Heart right ventricle (tissue), 16 donors: ENCODE results near the gene FAM131B. TPM values are rescaled to one million over a fixed set of nuclear protein-coding genes. Genes with fewer than 3 reads are reported as not detected.
"Not testable (repeated sequence)": the region's sequence is repeated elsewhere in the genome, so short reads cannot be mapped to it uniquely, and the experiment has no call there.

Source experiments
- ATAC-seq, 8 donors: fragments of 200-7000 bp; cut with Tn5 transposase; one replicate each; pipeline ENCODE4 v1.9.1; 2020; ENCODE audit warnings: mild to moderate bottlenecking in 8 of 8, moderate library complexity in 8 of 8, moderate number of reproducible peaks in 1 of 8
- DNase-seq, 2 donors: peaks; one replicate each; pipeline ENCODE4 v3.0.0-alpha.2; 2020
- H3K27ac ChIP-seq, 10 donors: fragments of 200-600 bp; sonication (generic) in 2 of 10; one replicate each; pipeline versions ENCODE4 v1.5.0 to v1.8.0; 2020 to 2022; ENCODE audit warnings: mild to moderate bottlenecking in 3 of 10
- H3K27me3 ChIP-seq, 7 donors: fragments of 200-600 bp; one replicate each; pipeline ENCODE4 v1.8.0; 2021 to 2022; ENCODE audit warnings: mild to moderate bottlenecking in 2 of 7
- H3K36me3 ChIP-seq, 9 donors: fragments of 200-600 bp; sonication (generic) in 1 of 9; one replicate each; pipeline versions ENCODE4 v1.5.0 to v1.8.0; 2020 to 2022; ENCODE audit warnings: mild to moderate bottlenecking in 2 of 9
- H3K4me1 ChIP-seq, 9 donors: fragments of 200-600 bp; sonication (generic) in 1 of 9; one replicate each; pipeline versions ENCODE4 v1.5.0 to v1.8.0; 2020 to 2022; ENCODE audit warnings: mild to moderate bottlenecking in 4 of 9
- H3K4me3 ChIP-seq, 10 donors: fragments of 200-600 bp; sonication (generic) in 2 of 10; one replicate each; pipeline versions ENCODE4 v1.5.0 to v1.8.0; 2020 to 2022; ENCODE audit warnings: mild to moderate bottlenecking in 7 of 10, moderate library complexity in 2 of 10
- H3K9me3 ChIP-seq, 11 donors: fragments of 200-600 bp in 10 of 11; sonication (generic) in 2 of 11; one replicate each; pipeline versions ENCODE4 v1.5.0 to v1.8.0; 2013 to 2022; ENCODE audit warnings: mild to moderate bottlenecking in 2 of 11, control low read depth in 1 of 11, moderate library complexity in 1 of 11
- CTCF ChIP-seq, 9 donors: fragments of 200-600 bp; sonication (generic) in 2 of 9; IDR thresholded peaks; one replicate each; pipeline versions ENCODE4 v1.5.0 to v1.8.0; 2021 to 2022; ENCODE audit warnings: antibody characterized with exemption in 9 of 9, mild to moderate bottlenecking in 5 of 9, moderate library complexity in 1 of 9
- WGBS, 2 donors: extraction: QIAGEN DNeasy Blood & Tissue Kit; methylation state at CpG; one replicate each; pipeline ENCODE4 v1.1.7; 2013; ENCODE audit warnings: inconsistent platforms in 1 of 2; 5-methylcytosine and 5-hydroxymethylcytosine counted together
- intact Hi-C, 10 donors: fragments of 100-400 bp; cut with DNase I; formaldehyde crosslinking; loops; one replicate each; pipeline versions ENCODE4 v1.11.1 to v1.14.2; 2022
- polyA plus RNA-seq, 2 donors: library from polyadenylated mRNA; stranded (reverse); fragments of 200-250 nt; gene quantifications; one replicate each; pipeline ENCODE4 v1.2.3, GENCODE V29; 2013
- total RNA-seq, 10 donors: library from RNA; stranded (reverse); fragmentation: NEBNext Ultra II Directional in 3 of 10; extraction: Animal tissue kit (Norgen Biotek cat#: 25700) in 3 of 10; gene quantifications; one replicate each; pipeline versions ENCODE4 v1.2.1 to v1.2.4, GENCODE V29; 2021 to 2023
- donor health status: Arrhythmogenic right ventricular cardiomyopathy.
- donor health status: ischemic (EF 13 %, LVEDD 7.1; RV severe dilation, severe dysfunction).
- donor health status: healthy with polysubstance abuse.
- donor health status: DM: no; HTN: yes; CAD: no.
- donor health status: DM: no; HTN: no; CAD: no.
- donor health status: ischemic (EF 25% LVEDD 6.9; RV normal size, moderate dysfunction).
- donor health status: ischemic (EF 25% LVEDD 5.7; RV mildly dilated, moderate dysfunction).
- donor health status: healthy.
- donor health status: DM: yes; HTN: yes; CAD: no.
- donor health status: Ischemic cardiomyopathy.
- donor health status: ischemic (EF 35%, LVEDD 5.7; RV mildly dilated, moderate dysfunction).
- donor health status: nonischemic (EF 11% LVEDD 7.7; RV severe dilation, severe dysfunction).
- donor health status: DM: yes; HTN: yes; CAD: no.
- donor health status: PGD.
- donor health status: ischemic (EF 29% LVEDD 5.4; RV normal size, mild dysfunction).
- donor health status: nonischemic (EF 23%, LVEDD 6.1; RV moderate dilation, normal function).

FAM131B gene
- total and polyA plus RNA-seq, 12 donors, result 0.07 to 1.2 (median 0.37) TPM; not detected in 1

GRCh38 chr7:143406002-143406357 is 43.5 kb upstream of the FAM131B start:
- Histone ChIP-seq H3K4me1 (peaks cover 3 to 40% (median 11%) of the 10 kb centered on the region in 9 donors), H3K4me3 (no peak overlapping the region), H3K36me3 (no peaks in the 10 kb centered on the region), H3K27me3 (peaks cover 0 to 7% (median 0%) of the 10 kb centered on the region in 7 donors), H3K27ac (no peak overlapping the region), H3K9me3 (no peaks in the 10 kb centered on the region)
- intact Hi-C loops, result loop anchor here in 1 of 10 donors (5.0 kb wide), 1 partner anchor 59 kb away; no protein-coding TSS in a partner anchor
- 81 to 86% methylated on average over 3 of the region's 3 CpGs for WGBS, 2 donors
- DNase-seq, result no peak
- ATAC-seq, result no peak
- no peak for TF ChIP-seq CTCF (IDR thresholded peaks at IDR 0.05)

GRCh38 chr7:143405173-143406001 is 42.9 kb upstream of the FAM131B start:
- ATAC-seq (peak; percentile 18 to 83 (median 70)), DNase-seq (peak; percentile 62 to 73)
- no peaks in the 10 kb centered on the region for H3K36me3 ChIP-seq
- H3K4me3 ChIP-seq, result no peak overlapping the region
- H3K27ac ChIP-seq, result no peak overlapping the region
- no peaks in the 10 kb centered on the region for H3K9me3 ChIP-seq
- H3K4me1 ChIP-seq, result peaks cover 3 to 34% (median 10%) of the 10 kb centered on the region in 9 donors
- no peak for TF ChIP-seq CTCF (IDR thresholded peaks at IDR 0.05)
- intact Hi-C loops, result loop anchor here in 1 of 10 donors (5.0 kb wide), 1 partner anchor 58 kb away; no protein-coding TSS in a partner anchor
- 42 to 43% methylated on average over 9 of the region's 9 CpGs for WGBS, 2 donors
- H3K27me3 ChIP-seq, result peaks cover 0 to 6% (median 0%) of the 10 kb centered on the region in 7 donors

- 87% methylated on average over 4 of the region's 4 CpGs for WGBS, 2 donors
- H3K9me3 ChIP-seq, H3K27me3 ChIP-seq, H3K4me1 ChIP-seq, intact Hi-C loops, H3K4me3 ChIP-seq, DNase-seq, ATAC-seq, H3K27ac ChIP-seq, H3K36me3 ChIP-seq: not testable (repeated sequence)
These were observed 39.7 kb upstream of the FAM131B start for GRCh38 chr7:143402233-143402632.

GRCh38 chr7:143401265-143401664 is 38.8 kb upstream of the FAM131B start:
- Histone ChIP-seq H3K36me3 (no peaks in the 10 kb centered on the region), H3K4me1 (peaks cover 0 to 13% (median 4%) of the 10 kb centered on the region in 9 donors), H3K27ac (no peak overlapping the region), H3K27me3 (no peaks in the 10 kb centered on the region), H3K4me3 (no peak overlapping the region), H3K9me3 (no peaks in the 10 kb centered on the region)
- WGBS, 2 donors, result 90 to 92% methylated on average over 12 of the region's 12 CpGs
- ATAC-seq, result no peak
- DNase-seq, result no peak
- no peak for TF ChIP-seq CTCF (IDR thresholded peaks at IDR 0.05)
- intact Hi-C loops, result no loop called here

GRCh38 chr7:143399642-143400041 is 37.1 kb upstream of the FAM131B start:
- Histone ChIP-seq H3K4me3 (no peak overlapping the region), H3K4me1 (peaks cover 0 to 21% (median 18%) of the 10 kb centered on the region in 9 donors), H3K36me3 (no peaks in the 10 kb centered on the region), H3K27me3 (no peaks in the 10 kb centered on the region), H3K27ac (no peak overlapping the region), H3K9me3 (no peaks in the 10 kb centered on the region)
- ATAC-seq (no peak), DNase-seq (no peak)
- WGBS, 2 donors, result 94 to 96% methylated on average over 20 of the region's 20 CpGs
- intact Hi-C loops, result no loop called here
- no peak for TF ChIP-seq CTCF (IDR thresholded peaks at IDR 0.05)
